T-helper 2 cell treated with Interferon-gamma antibody and Interleukin-4, amounts not matched to agents 5 μg/mL and 100 μg/mL, for 36 hours (primary cell): ENCODE data around the gene CDC42BPA.
"Not testable (repeated sequence)": the region's sequence is repeated elsewhere in the genome, so short reads cannot be mapped to it uniquely, and the experiment has no call there.

Source experiments
- DNase-seq: peaks from one replicate; pipeline ENCODE4 v3.0.0; 2021; ENCODE audit warnings: low spot score
- H3K27ac Mint-ChIP-seq: one replicate; pipeline ENCODE4 v1.8.0; 2021; ENCODE audit warnings: mild to moderate bottlenecking, mixed read lengths
- H3K27me3 Mint-ChIP-seq: one replicate; pipeline ENCODE4 v1.8.0; 2021; ENCODE audit warnings: low read depth, mixed read lengths
- H3K36me3 Mint-ChIP-seq: one replicate; pipeline ENCODE4 v1.8.0; 2021; ENCODE audit warnings: low read depth, mixed read lengths
- H3K4me1 Mint-ChIP-seq: one replicate; pipeline ENCODE4 v1.8.0; 2021; ENCODE audit warnings: low read depth, mixed read lengths
- H3K4me3 Mint-ChIP-seq: one replicate; pipeline ENCODE4 v1.8.0; 2022; ENCODE audit warnings: mild to moderate bottlenecking, moderate library complexity, mixed read lengths
- H3K9me3 Mint-ChIP-seq: one replicate; pipeline ENCODE4 v1.8.0; 2021; ENCODE audit warnings: mixed read lengths

The CDC42BPA gene

GRCh38 chr1:227161470-227161869 lies 156.8 kb downstream of the CDC42BPA start:
- H3K27me3 Mint-ChIP-seq: peaks cover 4% of the 10 kb centered on the region
- no peak overlapping the region for H3K4me3 Mint-ChIP-seq
- no peaks in the 10 kb centered on the region for H3K4me1 Mint-ChIP-seq
- DNase-seq: no peak
- H3K27ac Mint-ChIP-seq: no peak overlapping the region
- H3K9me3 Mint-ChIP-seq: no peaks in the 10 kb centered on the region
- H3K36me3 Mint-ChIP-seq: no peaks in the 10 kb centered on the region

GRCh38 chr1:227156520-227156919 lies 161.8 kb downstream of the CDC42BPA start:
- Mint-ChIP-seq H3K36me3 (no peaks in the 10 kb centered on the region), H3K27ac (no peak overlapping the region), H3K9me3 (no peaks in the 10 kb centered on the region), H3K4me3 (no peak overlapping the region), H3K27me3 (peaks cover 4% of the 10 kb centered on the region), H3K4me1 (no peaks in the 10 kb centered on the region)
- no peak for DNase-seq

GRCh38 chr1:227155688-227156087 lies 162.6 kb downstream of the CDC42BPA start:
- Mint-ChIP-seq H3K4me1 (no peaks in the 10 kb centered on the region), H3K27ac (no peak overlapping the region), H3K36me3 (no peaks in the 10 kb centered on the region), H3K4me3 (no peak overlapping the region), H3K27me3 (peaks cover 4% of the 10 kb centered on the region), H3K9me3 (no peaks in the 10 kb centered on the region)
- DNase-seq: no peak

- no peaks in the 10 kb centered on the region for H3K36me3 Mint-ChIP-seq
- H3K27ac Mint-ChIP-seq: no peak overlapping the region
- no peak for DNase-seq
- H3K27me3 Mint-ChIP-seq: peaks cover 4% of the 10 kb centered on the region
- H3K4me1 Mint-ChIP-seq: no peaks in the 10 kb centered on the region
- no peaks in the 10 kb centered on the region for H3K9me3 Mint-ChIP-seq
- no peak overlapping the region for H3K4me3 Mint-ChIP-seq
Observed at GRCh38 chr1:227155004-227155403, 163.3 kb downstream of the CDC42BPA start.

- Mint-ChIP-seq H3K4me1 (no peaks in the 10 kb centered on the region), H3K9me3 (no peaks in the 10 kb centered on the region), H3K27me3 (peaks cover 4% of the 10 kb centered on the region), H3K27ac (no peak overlapping the region), H3K4me3 (no peak overlapping the region), H3K36me3 (no peaks in the 10 kb centered on the region)
- no peak for DNase-seq
Observed at GRCh38 chr1:227152525-227152924, 165.8 kb downstream of the CDC42BPA start.

- Mint-ChIP-seq H3K36me3 (no peaks in the 10 kb centered on the region), H3K27me3 (peaks cover under 1% of the 10 kb centered on the region), H3K4me1 (no peaks in the 10 kb centered on the region), H3K9me3 (no peaks in the 10 kb centered on the region), H3K4me3 (no peak overlapping the region), H3K27ac (no peak overlapping the region)
- no peak for DNase-seq
Observed at GRCh38 chr1:227140376-227140775, 177.9 kb downstream of the CDC42BPA start.

GRCh38 chr1:227136210-227136820 lies 182.0 kb downstream of the CDC42BPA start:
- H3K36me3 Mint-ChIP-seq: no peaks in the 10 kb centered on the region
- no peak for DNase-seq

GRCh38 chr1:227134686-227135314 lies 183.5 kb downstream of the CDC42BPA start:
- peaks cover 3% of the 10 kb centered on the region for H3K27me3 Mint-ChIP-seq
- H3K4me1 Mint-ChIP-seq: no peaks in the 10 kb centered on the region
- no peaks in the 10 kb centered on the region for H3K9me3 Mint-ChIP-seq
- no peak overlapping the region for H3K27ac Mint-ChIP-seq
- no peaks in the 10 kb centered on the region for H3K36me3 Mint-ChIP-seq
- no peak for DNase-seq
- H3K4me3 Mint-ChIP-seq: no peak overlapping the region

More at GRCh38 chr1:227136210-227136820, 182.0 kb downstream of the CDC42BPA start:
- Mint-ChIP-seq H3K27ac (no peak overlapping the region), H3K9me3 (no peaks in the 10 kb centered on the region), H3K4me1 (no peaks in the 10 kb centered on the region), H3K4me3 (no peak overlapping the region), H3K27me3 (peaks cover 3% of the 10 kb centered on the region)

GRCh38 chr1:227132695-227133094 lies 185.6 kb downstream of the CDC42BPA start:
- H3K27me3 Mint-ChIP-seq, H3K27ac Mint-ChIP-seq: not testable (repeated sequence)

GRCh38 chr1:227131193-227131592 lies 187.1 kb downstream of the CDC42BPA start:
- Mint-ChIP-seq H3K9me3 (no peaks in the 10 kb centered on the region), H3K36me3 (no peaks in the 10 kb centered on the region), H3K27ac (no peak overlapping the region), H3K27me3 (peaks cover 3% of the 10 kb centered on the region), H3K4me1 (no peaks in the 10 kb centered on the region), H3K4me3 (no peak overlapping the region)
- DNase-seq: no peak

More at GRCh38 chr1:227132695-227133094, 185.6 kb downstream of the CDC42BPA start:
- H3K4me1 Mint-ChIP-seq, H3K9me3 Mint-ChIP-seq, H3K36me3 Mint-ChIP-seq, DNase-seq, H3K4me3 Mint-ChIP-seq: not testable (repeated sequence)

GRCh38 chr1:227127891-227128290 lies 190.4 kb downstream of the CDC42BPA start:
- no peak for DNase-seq
- no peaks in the 10 kb centered on the region for H3K27me3 Mint-ChIP-seq
- H3K4me3 Mint-ChIP-seq: no peak overlapping the region
- H3K36me3 Mint-ChIP-seq: no peaks in the 10 kb centered on the region
- no peaks in the 10 kb centered on the region for H3K4me1 Mint-ChIP-seq
- no peak overlapping the region for H3K27ac Mint-ChIP-seq
- no peaks in the 10 kb centered on the region for H3K9me3 Mint-ChIP-seq

GRCh38 chr1:227125929-227126545 lies 192.3 kb downstream of the CDC42BPA start:
- no peaks in the 10 kb centered on the region for H3K9me3 Mint-ChIP-seq

GRCh38 chr1:227124473-227124872 lies 193.8 kb downstream of the CDC42BPA start:
- Mint-ChIP-seq H3K27ac (no peak overlapping the region), H3K4me3 (no peak overlapping the region), H3K4me1 (no peaks in the 10 kb centered on the region), H3K9me3 (no peaks in the 10 kb centered on the region), H3K36me3 (no peaks in the 10 kb centered on the region), H3K27me3 (peaks cover 6% of the 10 kb centered on the region)
- no peak for DNase-seq

More at GRCh38 chr1:227125929-227126545, 192.3 kb downstream of the CDC42BPA start:
- H3K27me3 Mint-ChIP-seq: peaks cover under 1% of the 10 kb centered on the region
- DNase-seq: no peak
- no peak overlapping the region for H3K27ac Mint-ChIP-seq
- H3K4me1 Mint-ChIP-seq: no peaks in the 10 kb centered on the region
- no peaks in the 10 kb centered on the region for H3K36me3 Mint-ChIP-seq
- no peak overlapping the region for H3K4me3 Mint-ChIP-seq

GRCh38 chr1:227120826-227121225 lies 197.5 kb downstream of the CDC42BPA start:
- no peak overlapping the region for H3K27ac Mint-ChIP-seq
- DNase-seq: no peak
- H3K9me3 Mint-ChIP-seq: no peaks in the 10 kb centered on the region
- H3K27me3 Mint-ChIP-seq: peaks cover 6% of the 10 kb centered on the region
- no peak overlapping the region for H3K4me3 Mint-ChIP-seq
- H3K36me3 Mint-ChIP-seq: no peaks in the 10 kb centered on the region
- H3K4me1 Mint-ChIP-seq: no peaks in the 10 kb centered on the region
